Suprapubic skin (tissue), 4 donors: ENCODE measurements around the gene TNNC1. TPM values are rescaled to one million over a fixed set of nuclear protein-coding genes. Genes with fewer than 3 reads are reported as not detected.

ENCODE experiments used
- DNase-seq, 2 donors: peaks; one replicate each; pipeline ENCODE4 v3.0.0-alpha.2; 2019; ENCODE audit warnings: low spot score in 2 of 2
- H3K27ac ChIP-seq: fragments of 200-600 bp; sonication (generic); one replicate; pipeline ENCODE4 v1.5.1; 2019
- H3K27me3 ChIP-seq: fragments of 200-600 bp; sonication (generic); one replicate; pipeline ENCODE4 v1.5.1; 2019
- H3K36me3 ChIP-seq: fragments of 200-600 bp; sonication (generic); one replicate; pipeline ENCODE4 v1.5.1; 2019
- H3K4me1 ChIP-seq: fragments of 200-600 bp; sonication (generic); one replicate; pipeline ENCODE4 v1.5.1; 2019
- H3K4me3 ChIP-seq: fragments of 200-600 bp; sonication (generic); one replicate; pipeline ENCODE4 v1.5.1; 2019; ENCODE audit warnings: mild to moderate bottlenecking
- H3K9me3 ChIP-seq: fragments of 200-600 bp; sonication (generic); one replicate; pipeline ENCODE4 v1.5.1; 2019
- EP300 ChIP-seq: sonication (generic); formaldehyde crosslinking; IDR thresholded peaks from one replicate; pipeline ENCODE4 v1.6.1; 2017; ENCODE audit warnings: antibody characterized with exemption
- POLR2A ChIP-seq, 2 donors: fragments of 450-650 bp; IDR thresholded peaks; one replicate each; pipeline ENCODE4 v1.6.1; 2017; ENCODE audit warnings: antibody characterized with exemption in 2 of 2, mild to moderate bottlenecking in 2 of 2, moderate library complexity in 2 of 2
- POLR2AphosphoS5 ChIP-seq, 3 donors: sonication (generic); formaldehyde crosslinking; IDR thresholded peaks; one replicate each; pipeline ENCODE4 v1.6.1; 2017; ENCODE audit warnings: antibody characterized with exemption in 3 of 3
- WGBS: methylation state at CpG from one replicate; pipeline ENCODE4 v1.1.5; 2018; 5-methylcytosine and 5-hydroxymethylcytosine counted together
- total RNA-seq, 4 donors: library from RNA; depleted of rRNA; stranded (reverse); fragments of >200 nt; gene quantifications; one replicate each; pipeline ENCODE4 v1.1.0, GENCODE V29; 2016
- TF ChIP-seq, protein P1 (sequence below), 2 donors: fragments of 200-600 bp in 1 of 2; fragments of 450-650 bp in 1 of 2; sonication (generic) in 1 of 2; IDR thresholded peaks; one replicate each; pipeline ENCODE4 v1.5.1; 2016 to 2019; ENCODE audit warnings: antibody characterized with exemption in 2 of 2, mild to moderate bottlenecking in 1 of 2, moderate library complexity in 1 of 2

Gene TNNC1
- total RNA-seq, 4 donors from 2014 or later, result 1.4 to 15.9 (median 8.4) TPM

DNA sequence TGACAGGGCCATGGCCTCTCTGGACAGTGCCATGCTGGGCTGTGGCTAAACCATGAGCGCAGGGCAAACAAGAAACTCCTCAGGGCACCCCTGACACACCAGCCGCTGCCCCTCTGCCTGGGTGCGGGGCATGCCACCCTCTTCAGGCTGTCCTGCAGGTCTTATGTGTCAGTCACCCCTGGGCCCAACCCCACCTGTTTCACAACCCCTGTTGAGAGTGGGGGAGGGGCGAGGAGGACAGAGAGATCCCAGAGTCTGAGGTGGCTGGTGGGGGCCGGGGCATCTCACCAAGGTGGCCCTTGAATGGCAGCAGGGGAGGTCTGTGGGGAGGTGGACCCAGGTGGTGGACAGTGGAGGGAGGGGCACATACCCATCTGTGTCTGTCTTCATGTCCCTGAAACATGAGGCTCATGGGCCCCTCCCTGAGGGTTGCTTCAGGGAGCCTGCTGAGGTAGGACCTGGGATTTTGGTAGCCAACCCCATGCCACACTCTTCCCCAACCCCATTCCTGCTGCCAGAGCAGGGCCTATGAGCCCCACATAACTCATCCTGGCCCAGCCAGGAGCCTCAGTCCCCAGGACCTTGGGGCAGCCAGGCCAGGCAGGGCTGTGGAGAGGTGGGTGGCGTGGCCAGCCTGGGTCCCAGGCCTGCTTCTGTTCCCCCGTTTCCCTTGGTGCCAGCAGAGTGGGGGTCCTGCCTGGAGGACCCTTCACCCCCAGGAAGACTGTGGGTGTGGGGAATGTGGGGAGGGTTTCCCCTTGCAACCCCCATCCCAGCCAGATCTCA is 39.6 kb upstream of the TNNC1 start:
- Histone ChIP-seq H3K36me3 (peaks cover 51% of the 10 kb centered on the region), H3K27ac (no peak overlapping the region), H3K9me3 (no peaks in the 10 kb centered on the region), H3K4me3 (no peak overlapping the region), H3K4me1 (peaks cover 44% of the 10 kb centered on the region), H3K27me3 (no peaks in the 10 kb centered on the region)
- no peak for TF ChIP-seq POLR2A (IDR thresholded peaks at IDR 0.05)
- TF ChIP-seq EP300, result no peak
- TF ChIP-seq, protein P1, sequence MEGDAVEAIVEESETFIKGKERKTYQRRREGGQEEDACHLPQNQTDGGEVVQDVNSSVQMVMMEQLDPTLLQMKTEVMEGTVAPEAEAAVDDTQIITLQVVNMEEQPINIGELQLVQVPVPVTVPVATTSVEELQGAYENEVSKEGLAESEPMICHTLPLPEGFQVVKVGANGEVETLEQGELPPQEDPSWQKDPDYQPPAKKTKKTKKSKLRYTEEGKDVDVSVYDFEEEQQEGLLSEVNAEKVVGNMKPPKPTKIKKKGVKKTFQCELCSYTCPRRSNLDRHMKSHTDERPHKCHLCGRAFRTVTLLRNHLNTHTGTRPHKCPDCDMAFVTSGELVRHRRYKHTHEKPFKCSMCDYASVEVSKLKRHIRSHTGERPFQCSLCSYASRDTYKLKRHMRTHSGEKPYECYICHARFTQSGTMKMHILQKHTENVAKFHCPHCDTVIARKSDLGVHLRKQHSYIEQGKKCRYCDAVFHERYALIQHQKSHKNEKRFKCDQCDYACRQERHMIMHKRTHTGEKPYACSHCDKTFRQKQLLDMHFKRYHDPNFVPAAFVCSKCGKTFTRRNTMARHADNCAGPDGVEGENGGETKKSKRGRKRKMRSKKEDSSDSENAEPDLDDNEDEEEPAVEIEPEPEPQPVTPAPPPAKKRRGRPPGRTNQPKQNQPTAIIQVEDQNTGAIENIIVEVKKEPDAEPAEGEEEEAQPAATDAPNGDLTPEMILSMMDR (IDR thresholded peaks at IDR 0.05), result no peak
- no peak for TF ChIP-seq POLR2AphosphoS5 (IDR thresholded peaks at IDR 0.05)
- no peak for DNase-seq
- WGBS, result 92% methylated on average over 4 of the region's 7 CpGs

DNA sequence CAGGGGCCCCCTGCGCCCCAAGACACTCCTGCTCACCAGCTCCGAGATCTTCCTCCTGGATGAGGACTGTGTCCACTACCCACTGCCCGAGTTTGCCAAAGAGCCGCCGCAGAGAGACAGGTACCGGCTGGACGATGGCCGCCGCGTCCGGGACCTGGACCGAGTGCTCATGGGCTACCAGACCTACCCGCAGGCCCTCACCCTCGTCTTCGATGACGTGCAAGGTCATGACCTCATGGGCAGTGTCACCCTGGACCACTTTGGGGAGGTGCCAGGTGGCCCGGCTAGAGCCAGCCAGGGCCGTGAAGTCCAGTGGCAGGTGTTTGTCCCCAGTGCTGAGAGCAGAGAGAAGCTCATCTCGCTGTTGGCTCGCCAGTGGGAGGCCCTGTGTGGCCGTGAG is 38.2 kb upstream of the TNNC1 start:
- WGBS, result no CpG with 5 or more reads among the region's 21 CpGs
- peaks cover 64% of the 10 kb centered on the region for H3K36me3 ChIP-seq
- no peaks in the 10 kb centered on the region for H3K9me3 ChIP-seq
- TF ChIP-seq, protein P1 (IDR thresholded peaks at IDR 0.05), result no peak
- TF ChIP-seq EP300, result no peak
- TF ChIP-seq POLR2A (IDR thresholded peaks at IDR 0.05), result no peak
- TF ChIP-seq POLR2AphosphoS5 (IDR thresholded peaks at IDR 0.05), result no peak
- DNase-seq, result no peak
- H3K4me1 ChIP-seq, result peaks cover 36% of the 10 kb centered on the region
- no peak overlapping the region for H3K4me3 ChIP-seq
- no peak overlapping the region for H3K27ac ChIP-seq
- no peaks in the 10 kb centered on the region for H3K27me3 ChIP-seq

DNA sequence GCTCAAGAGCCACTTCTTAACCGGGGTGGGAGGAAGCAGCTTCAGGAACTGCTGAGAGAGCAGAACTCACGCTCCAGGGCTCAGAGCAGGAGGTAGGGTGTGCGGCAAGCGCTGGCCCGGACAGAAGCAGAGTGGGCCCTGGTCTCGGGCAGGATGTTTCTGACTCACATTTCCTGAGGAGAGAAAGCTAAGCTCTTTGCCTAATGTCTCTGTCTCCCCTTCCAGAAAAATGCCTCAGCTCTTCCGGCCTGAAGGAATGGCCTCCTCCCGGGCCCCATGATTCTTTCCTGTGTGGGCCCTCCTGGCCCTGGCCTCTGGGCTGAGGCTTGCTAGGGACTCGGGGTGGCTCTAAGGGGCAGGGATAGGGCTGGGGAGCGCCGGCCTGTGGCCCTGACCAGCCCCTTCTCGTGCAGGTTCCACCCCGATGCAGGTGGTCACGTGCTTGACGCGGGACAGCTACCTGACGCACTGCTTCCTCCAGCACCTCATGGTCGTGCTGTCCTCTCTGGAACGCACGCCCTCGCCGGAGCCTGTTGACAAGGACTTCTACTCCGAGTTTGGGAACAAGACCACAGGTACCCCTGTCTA is 37.2 kb upstream of the TNNC1 start:
- TF ChIP-seq EP300 (no peak), POLR2A (IDR thresholded peaks at IDR 0.05) (no peak), POLR2AphosphoS5 (IDR thresholded peaks at IDR 0.05) (no peak)
- TF ChIP-seq, protein P1 (IDR thresholded peaks at IDR 0.05), result no peak
- Histone ChIP-seq H3K27me3 (no peaks in the 10 kb centered on the region), H3K27ac (peak overlapping the region; percentile 66), H3K4me3 (no peak overlapping the region), H3K4me1 (peaks cover 32% of the 10 kb centered on the region), H3K36me3 (peaks cover 75% of the 10 kb centered on the region), H3K9me3 (no peaks in the 10 kb centered on the region)
- WGBS, result 86% methylated on average over 14 of the region's 23 CpGs
- DNase-seq, result no peak

DNA sequence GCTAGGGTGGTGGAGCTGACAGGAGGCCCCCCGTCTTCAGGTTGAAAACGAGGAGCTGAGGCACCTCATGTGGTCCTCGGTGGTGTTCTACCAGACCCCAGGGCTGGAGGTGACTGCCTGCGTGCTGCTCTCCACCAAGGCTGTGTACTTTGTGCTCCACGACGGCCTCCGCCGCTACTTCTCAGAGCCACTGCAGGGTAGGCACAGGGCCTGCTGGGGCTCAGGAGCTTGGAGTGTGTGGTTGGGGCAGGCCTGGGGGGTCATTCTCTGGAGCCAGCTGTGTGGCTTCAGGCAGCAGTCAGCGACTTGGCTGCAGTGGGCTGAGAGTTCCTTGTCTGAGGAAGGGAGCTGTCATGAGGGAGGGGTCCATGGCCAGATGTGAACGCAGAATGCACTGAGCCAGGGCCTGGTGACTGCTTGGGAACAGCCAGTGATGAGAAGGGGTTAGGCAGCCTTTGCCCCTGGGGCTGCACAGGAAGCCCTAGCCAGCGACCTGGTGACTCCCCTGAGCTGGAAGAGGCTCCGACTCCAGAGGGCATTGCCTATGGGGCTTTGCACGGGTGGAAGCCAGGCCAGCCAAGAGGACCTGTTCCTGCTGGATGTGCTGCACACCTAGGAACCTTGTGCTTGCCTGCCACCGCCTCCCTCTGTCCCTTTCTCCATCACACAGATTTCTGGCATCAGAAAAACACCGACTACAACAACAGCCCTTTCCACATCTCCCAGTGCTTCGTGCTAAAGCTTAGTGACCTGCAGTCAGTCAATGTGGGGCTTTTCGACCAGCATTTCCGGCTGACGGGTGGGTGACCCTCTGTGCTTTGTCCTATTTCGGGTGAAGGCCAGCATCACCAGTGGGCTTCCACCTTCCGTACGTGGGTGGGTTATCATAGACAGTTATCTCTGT is 36.4 kb upstream of the TNNC1 start:
- H3K4me1 ChIP-seq, result peaks cover 27% of the 10 kb centered on the region
- H3K27ac ChIP-seq, result no peak overlapping the region

More for the DNA sequence above, 36.4 kb upstream of the TNNC1 start:
- TF ChIP-seq, protein P1 (IDR thresholded peaks at IDR 0.05), result no peak
- H3K36me3 ChIP-seq, result peaks cover 82% of the 10 kb centered on the region
- H3K27me3 ChIP-seq, result no peaks in the 10 kb centered on the region
- no peak for DNase-seq
- no peak overlapping the region for H3K4me3 ChIP-seq
- 81% methylated on average over 13 of the region's 22 CpGs for WGBS
- no peaks in the 10 kb centered on the region for H3K9me3 ChIP-seq
